Gastroesophageal sphincter (tissue), 3 donors: ENCODE results near the gene GPR87.
A peak's percentile ranks its signal among the peaks of the same experiment; 100 is the strongest.

Source experiments
- CTCF ChIP-seq, 4 experiments: fragments of 200-600 bp in 2 of 4; fragments of 450-650 bp in 2 of 4; sonication (generic) in 1 of 4; IDR thresholded peaks; one replicate each; pipeline ENCODE4 v1.5.1; 2017 to 2019; ENCODE audit warnings: antibody characterized with exemption in 4 of 4, mild to moderate bottlenecking in 2 of 4, moderate library complexity in 2 of 4
- EP300 ChIP-seq: sonication (generic); formaldehyde crosslinking; IDR thresholded peaks from one replicate; pipeline ENCODE4 v1.6.1; 2017; ENCODE audit warnings: antibody characterized with exemption, mild to moderate bottlenecking
- POLR2A ChIP-seq, 2 donors: fragments of 450-650 bp; IDR thresholded peaks; one replicate each; pipeline ENCODE4 v1.6.1; 2017; ENCODE audit warnings: antibody characterized with exemption in 2 of 2, mild to moderate bottlenecking in 2 of 2, moderate library complexity in 1 of 2
- POLR2AphosphoS5 ChIP-seq: sonication (generic); formaldehyde crosslinking; IDR thresholded peaks from one replicate; pipeline ENCODE4 v1.6.1; 2017; ENCODE audit warnings: antibody characterized with exemption

DNA sequence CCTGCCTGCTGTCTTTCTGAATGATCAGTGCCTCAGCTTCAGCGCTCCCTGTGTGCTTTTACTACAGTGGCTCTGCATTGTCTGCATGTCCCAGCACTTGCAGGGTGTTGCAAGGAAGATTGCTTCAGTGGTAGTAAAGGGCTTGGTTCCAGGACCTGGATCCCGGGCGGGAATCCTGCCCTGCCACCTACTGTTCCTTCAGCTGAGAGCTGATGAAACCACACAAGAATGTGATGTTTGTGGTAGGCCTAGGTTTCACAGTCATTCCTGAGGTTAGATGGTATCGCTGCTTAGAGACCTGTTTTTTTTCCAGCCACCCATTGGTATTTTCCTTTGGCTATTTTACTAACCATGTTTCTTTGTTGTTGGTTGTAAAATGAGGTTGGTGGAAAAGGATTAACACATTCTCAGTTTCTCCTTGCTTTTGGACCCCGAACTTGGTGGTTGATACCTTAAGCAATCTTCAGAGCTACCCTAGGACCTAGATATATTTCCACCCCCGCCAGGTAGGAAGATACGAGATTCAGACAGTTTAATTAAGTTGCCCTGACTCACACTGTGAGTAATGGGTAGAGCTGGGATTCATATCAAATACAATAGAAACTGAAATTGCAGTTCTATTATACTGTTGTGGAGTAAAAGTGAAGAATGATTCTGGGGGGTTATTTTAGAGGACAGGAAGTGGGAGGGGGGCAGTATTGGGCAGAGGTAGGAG lies 11.4 kb downstream of the GPR87 start:
- TF ChIP-seq CTCF (IDR thresholded peaks at IDR 0.05), result peak in 1 of 4 experiments; percentile 17
- no peak for TF ChIP-seq POLR2AphosphoS5
- TF ChIP-seq EP300, result no peak
- TF ChIP-seq POLR2A (IDR thresholded peaks at IDR 0.05), result no peak
